ENCODE results near the gene ACVR1C.

The ACVR1C gene

GRCh38 chr2:157628477-157629415 is at the start of gene ACVR1C:
Gene ACVR1C (minus strand): TSS chr2:157628864. CDS start chr2:157628644, 220 bp downstream.
- peak; percentile 83 for DNase-seq (ENCODE audit: low read depth, low spot score)

- DNase-seq (ENCODE audit: low read depth, low spot score) = no peak
These were observed 49.3 kb upstream of the ACVR1C start for GRCh38 chr2:157677941-157678340.

- DNase-seq (ENCODE audit: low read depth, low spot score) = no peak
These were observed 43.5 kb upstream of the ACVR1C start for GRCh38 chr2:157672129-157672528.

- peak; percentile 17 for DNase-seq (ENCODE audit: low read depth, low spot score)
These were observed 33.7 kb upstream of the ACVR1C start for GRCh38 chr2:157662401-157662800.

GRCh38 chr2:157661776-157662175 is 33.1 kb upstream of the ACVR1C start:
- no peak for DNase-seq (ENCODE audit: low read depth, low spot score)

GRCh38 chr2:157657858-157658257 is 29.2 kb upstream of the ACVR1C start:
- DNase-seq (ENCODE audit: low read depth, low spot score) = no peak

GRCh38 chr2:157657101-157657500 is 28.4 kb upstream of the ACVR1C start:
- no peak for DNase-seq (ENCODE audit: low read depth, low spot score)

GRCh38 chr2:157644776-157645175 is 16.1 kb upstream of the ACVR1C start:
- no peak for DNase-seq (ENCODE audit: low read depth, low spot score)

- DNase-seq (ENCODE audit: low read depth, low spot score) = no peak
These were observed 3.2 kb upstream of the ACVR1C start for GRCh38 chr2:157631861-157632260.

GRCh38 chr2:157627594-157628476 is 829 bp downstream of the ACVR1C start:
- DNase-seq (ENCODE audit: low read depth, low spot score) = peak; percentile 49

GRCh38 chr2:157625296-157625695 is 3.4 kb downstream of the ACVR1C start:
- DNase-seq (ENCODE audit: low read depth, low spot score) = no peak

- DNase-seq (ENCODE audit: low read depth, low spot score) = peak; percentile 9
These were observed 7.7 kb downstream of the ACVR1C start for GRCh38 chr2:157620956-157621355.

- DNase-seq (ENCODE audit: low read depth, low spot score) = no peak
These were observed 16.9 kb downstream of the ACVR1C start for GRCh38 chr2:157611726-157612125.

- DNase-seq (ENCODE audit: low read depth, low spot score) = no peak
These were observed 17.6 kb downstream of the ACVR1C start for GRCh38 chr2:157611110-157611509.

- DNase-seq (ENCODE audit: low read depth, low spot score) = no peak
These were observed 22.1 kb downstream of the ACVR1C start for GRCh38 chr2:157606534-157606933.

GRCh38 chr2:157603198-157603597 is 25.5 kb downstream of the ACVR1C start:
- DNase-seq (ENCODE audit: low read depth, low spot score) = no peak

GRCh38 chr2:157601807-157602206 is 26.9 kb downstream of the ACVR1C start:
- DNase-seq (ENCODE audit: low read depth, low spot score) = no peak

GRCh38 chr2:157596992-157597681 is 31.5 kb downstream of the ACVR1C start:
- peak; percentile 46 for DNase-seq (ENCODE audit: low read depth, low spot score)

- DNase-seq (ENCODE audit: low read depth, low spot score) = no peak
These were observed 35.3 kb downstream of the ACVR1C start for GRCh38 chr2:157593411-157593810.

- peak; percentile 6 for DNase-seq (ENCODE audit: low read depth, low spot score)
These were observed 35.7 kb downstream of the ACVR1C start for GRCh38 chr2:157592948-157593347.

- DNase-seq (ENCODE audit: low read depth, low spot score) = no peak
These were observed 36.3 kb downstream of the ACVR1C start for GRCh38 chr2:157592374-157592773.

GRCh38 chr2:157587576-157587975 is 41.1 kb downstream of the ACVR1C start:
- peak; percentile 10 for DNase-seq (ENCODE audit: low read depth, low spot score)
